HG03066 (cell line): ENCODE data around the gene ATP1A2.
"Not testable (repeated sequence)": the region's sequence is repeated elsewhere in the genome, so short reads cannot be mapped to it uniquely, and the experiment has no call there.

Experiments used
- ATAC-seq: cut with Tn5 transposase; IDR thresholded peaks from one replicate; pipeline ENCODE4 v1.9.1; 2021; ENCODE audit warnings: low read depth; ENCODE audit not compliant: unreplicated experiment

The ATP1A2 gene

GRCh38 chr1:160099716-160100375 lies 15.7 kb upstream of the ATP1A2 start:
- no peak for ATAC-seq

- no peak for ATAC-seq
Measured at GRCh38 chr1:160101037-160101716, 14.4 kb upstream of the ATP1A2 start.

- ATAC-seq = no peak
Measured at GRCh38 chr1:160101717-160102522, 13.6 kb upstream of the ATP1A2 start.

GRCh38 chr1:160103658-160104408 lies 11.7 kb upstream of the ATP1A2 start:
- no peak for ATAC-seq

- ATAC-seq = no peak
Measured at GRCh38 chr1:160104486-160104885, 11.1 kb upstream of the ATP1A2 start.

- no peak for ATAC-seq
Measured at GRCh38 chr1:160105155-160105554, 10.4 kb upstream of the ATP1A2 start.

GRCh38 chr1:160107512-160107911 lies 8.0 kb upstream of the ATP1A2 start:
- ATAC-seq = no peak

- no peak for ATAC-seq
Measured at GRCh38 chr1:160108888-160109662, 6.5 kb upstream of the ATP1A2 start.

GRCh38 chr1:160109686-160110085 lies 5.9 kb upstream of the ATP1A2 start:
- ATAC-seq = no peak

GRCh38 chr1:160111462-160111861 lies 4.1 kb upstream of the ATP1A2 start:
- not testable (repeated sequence) for ATAC-seq

- ATAC-seq = no peak
Measured at GRCh38 chr1:160112357-160112756, 3.2 kb upstream of the ATP1A2 start.

GRCh38 chr1:160113407-160113806 lies 2.2 kb upstream of the ATP1A2 start:
- ATAC-seq = no peak

- no peak for ATAC-seq
Measured at GRCh38 chr1:160114085-160114484, 1.5 kb upstream of the ATP1A2 start.

GRCh38 chr1:160116283-160117147 lies 956 bp downstream of the ATP1A2 start:
- ATAC-seq = no peak

- ATAC-seq = no peak
Measured at GRCh38 chr1:160117300-160117699, 1.7 kb downstream of the ATP1A2 start.

GRCh38 chr1:160117709-160118183 lies 2.2 kb downstream of the ATP1A2 start:
- ATAC-seq = no peak

- ATAC-seq = no peak
Measured at GRCh38 chr1:160118928-160119327, 3.4 kb downstream of the ATP1A2 start.

- no peak for ATAC-seq
Measured at GRCh38 chr1:160120797-160121196, 5.2 kb downstream of the ATP1A2 start.

GRCh38 chr1:160121388-160121787 lies 5.8 kb downstream of the ATP1A2 start:
- no peak for ATAC-seq
